CD4-positive, alpha-beta T cell treated with Interleukin-15 for 4 hours (primary cell): ENCODE results near the gene POU4F1.

Experiments
- DNase-seq: peaks from one replicate; pipeline ENCODE4 v3.0.0-alpha.2; 2020; ENCODE audit warnings: low spot score

POU4F1 gene

DNA sequence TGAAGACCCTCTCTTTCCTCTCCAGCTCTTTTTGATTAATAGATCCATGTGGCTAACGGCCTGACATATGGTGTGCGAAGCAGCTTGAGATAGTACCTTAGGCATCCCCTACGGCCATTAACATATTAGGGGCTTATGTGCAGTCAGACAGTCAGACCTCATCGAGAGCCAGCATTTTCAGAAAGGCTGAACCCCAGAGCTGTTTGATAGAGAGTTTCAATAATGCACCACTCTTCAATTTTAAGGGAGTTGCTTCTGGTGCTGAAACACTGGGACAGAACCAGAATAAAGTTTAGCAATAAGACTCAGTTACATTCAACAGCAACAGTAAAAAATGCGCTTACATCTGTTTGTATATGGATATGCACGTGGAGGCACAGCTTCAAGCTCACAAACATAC, 10.8 kb downstream of the POU4F1 start:
- DNase-seq = no peak

- DNase-seq = no peak
These were observed 14.1 kb downstream of the POU4F1 start for GRCh38 chr13:78589206-78589605.

- no peak for DNase-seq
These were observed 16.0 kb downstream of the POU4F1 start for GRCh38 chr13:78587395-78587794.

GRCh38 chr13:78586706-78587105, 16.6 kb downstream of the POU4F1 start:
- DNase-seq = no peak

DNA sequence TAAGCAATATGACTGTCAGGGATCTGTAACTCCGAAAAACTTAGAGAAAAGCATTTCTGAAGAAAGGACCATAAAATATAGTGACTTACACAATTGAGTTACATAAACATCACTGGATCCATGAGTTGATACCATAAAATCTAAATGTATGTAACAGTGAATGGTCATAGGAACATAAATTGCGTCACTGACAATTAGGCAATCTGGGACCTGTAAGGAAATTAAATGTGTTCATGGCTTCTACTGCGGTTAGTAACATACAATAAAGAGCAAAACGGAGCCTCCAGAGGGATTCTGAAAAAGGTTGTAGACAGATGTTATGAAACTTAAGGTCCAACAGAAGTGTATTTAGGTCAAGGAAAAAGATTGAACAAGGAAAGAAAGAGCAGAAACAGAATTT, 27.1 kb downstream of the POU4F1 start:
- DNase-seq = no peak

- DNase-seq = no peak
These were observed 30.9 kb downstream of the POU4F1 start for GRCh38 chr13:78572459-78572858.

DNA sequence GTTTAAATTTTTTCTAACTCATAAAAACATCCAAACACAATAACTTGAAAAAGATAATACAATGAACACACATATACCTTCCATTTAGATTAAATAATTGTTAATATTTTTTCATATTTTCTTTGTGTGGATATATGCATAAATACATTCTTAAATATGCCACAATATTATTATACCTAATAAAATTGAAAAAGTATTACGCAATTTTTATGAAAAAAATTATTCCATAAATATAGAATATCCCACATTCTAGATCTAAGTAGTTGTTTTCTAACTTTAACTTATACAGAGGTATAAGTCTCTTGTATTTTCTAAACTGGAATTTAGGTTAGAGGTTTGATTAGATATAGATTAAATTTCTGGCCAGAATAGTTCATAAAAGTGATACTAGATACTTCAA, 34.3 kb downstream of the POU4F1 start:
- DNase-seq = no peak

DNA sequence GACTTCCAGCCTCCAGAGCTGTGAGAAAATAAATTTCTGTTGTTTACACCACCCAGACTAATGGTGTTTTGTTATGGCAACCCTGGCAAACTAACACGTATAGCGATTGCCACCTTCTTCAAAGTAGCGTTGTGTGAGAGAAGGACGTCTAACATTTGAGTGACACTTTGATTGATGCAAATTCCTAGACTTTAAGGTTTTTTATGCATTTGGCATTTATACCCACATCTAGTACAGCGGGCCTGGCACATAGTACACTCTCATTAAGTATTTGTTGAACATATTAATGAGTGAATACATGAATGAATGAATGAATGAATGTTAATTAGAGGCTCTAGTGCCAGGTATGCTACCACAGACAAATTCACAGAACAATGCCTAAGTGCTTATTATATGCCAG, 36.7 kb downstream of the POU4F1 start:
- no peak for DNase-seq

DNA sequence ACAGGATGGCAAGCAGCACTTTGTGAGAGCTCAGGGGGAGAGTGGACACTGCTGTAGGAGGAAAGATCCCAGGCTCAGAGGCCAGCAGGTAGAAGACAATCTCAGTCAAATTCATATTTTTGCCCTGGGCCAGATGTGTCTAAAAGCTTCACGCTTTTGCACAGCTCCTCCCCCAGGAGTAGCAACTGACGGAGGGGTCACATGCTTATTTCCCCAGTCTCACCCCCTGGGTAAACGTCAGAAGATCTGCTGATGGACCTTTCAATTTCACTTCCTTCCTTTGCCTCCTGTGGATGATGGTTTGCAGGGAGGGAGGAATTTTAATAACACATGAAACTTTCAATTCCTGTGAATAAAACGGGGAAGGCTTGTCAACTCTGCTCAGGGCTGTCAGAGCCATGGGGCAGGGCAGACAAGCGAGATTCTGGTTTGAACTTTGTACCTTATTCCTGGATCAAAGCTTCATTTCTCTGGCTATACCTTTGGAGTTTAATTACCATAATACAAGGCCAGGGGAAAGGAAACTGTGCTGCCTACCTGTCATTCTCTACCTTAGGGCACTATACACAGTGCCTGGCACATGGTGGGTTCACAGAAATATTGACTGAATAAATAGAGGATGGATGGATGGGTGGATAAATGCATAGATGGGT, 41.0 kb downstream of the POU4F1 start:
- DNase-seq = no peak
